Endodermal cell (in vitro differentiated cells): ENCODE measurements around the gene BRSK1. TPM values are rescaled to one million over a fixed set of nuclear protein-coding genes. Genes with fewer than 3 reads are reported as not detected.

ENCODE experiments used
- DNase-seq: peaks from one replicate; pipeline ENCODE4 v3.0.0-alpha.2; 2017
- H3K27ac ChIP-seq: 2 replicates; pipeline ENCODE4 v1.5.1; 2013; ENCODE audit warnings: mild to moderate bottlenecking, low read depth, low read length, moderate library complexity
- H3K27me3 ChIP-seq: 2 replicates; pipeline ENCODE4 v1.6.1; 2013; ENCODE audit warnings: mild to moderate bottlenecking, low read length, moderate library complexity; ENCODE audit not compliant: insufficient read depth, control insufficient read depth, poor library complexity, severe bottlenecking
- H3K36me3 ChIP-seq: 2 replicates; pipeline ENCODE4 v1.7.0; 2013; ENCODE audit warnings: mild to moderate bottlenecking, low read length, moderate library complexity; ENCODE audit not compliant: control insufficient read depth, insufficient read depth
- H3K4me1 ChIP-seq: one replicate; pipeline ENCODE4 v1.7.0; 2013; ENCODE audit warnings: low read length; ENCODE audit not compliant: control insufficient read depth, insufficient read depth
- H3K4me3 ChIP-seq: 2 replicates; pipeline ENCODE4 v1.5.1; 2013; ENCODE audit warnings: mild to moderate bottlenecking, low read length, moderate library complexity
- H3K9ac ChIP-seq: 2 replicates; pipeline ENCODE4 v1.6.1; 2013; ENCODE audit warnings: mild to moderate bottlenecking, low read length, moderate library complexity; ENCODE audit not compliant: poor library complexity, severe bottlenecking; ENCODE audit errors: extremely low read depth
- H3K9me3 ChIP-seq: 2 replicates; pipeline ENCODE4 v1.6.1; 2013; ENCODE audit warnings: mild to moderate bottlenecking, low read length, moderate library complexity; ENCODE audit not compliant: control insufficient read depth
- H3K27ac Mint-ChIP-seq: 2 replicates; pipeline ENCODE4 v1.8.0; 2020; ENCODE audit warnings: mixed read lengths
- H3K27me3 Mint-ChIP-seq: 2 replicates; pipeline ENCODE4 v1.8.0; 2021; ENCODE audit warnings: mild to moderate bottlenecking, mixed read lengths; ENCODE audit not compliant: insufficient read depth
- H3K36me3 Mint-ChIP-seq: 2 replicates; pipeline ENCODE4 v1.8.0; 2020; ENCODE audit warnings: low read depth, mixed read lengths
- H3K4me1 Mint-ChIP-seq: 2 replicates; pipeline ENCODE4 v1.8.0; 2020; ENCODE audit warnings: mixed read lengths
- H3K4me3 Mint-ChIP-seq: 2 replicates; pipeline ENCODE4 v1.8.0; 2020; ENCODE audit warnings: mild to moderate bottlenecking, moderate library complexity, mixed read lengths
- H3K9me3 Mint-ChIP-seq: 2 replicates; pipeline ENCODE4 v1.8.0; 2020; ENCODE audit warnings: mild to moderate bottlenecking, mixed read lengths
- CTCF ChIP-seq: fragments of 200-600 bp; sonication (generic); conservative IDR thresholded peaks from 2 replicates; pipeline ENCODE4 v1.5.0; 2021; ENCODE audit warnings: antibody characterized with exemption, mild to moderate bottlenecking
- WGBS, 2 experiments: methylation state at CpG; one replicate each; pipeline versions ENCODE4 v1.1.5 to v1.1.7; 2013; ENCODE audit warnings: missing lambda C conversion rate in 2 of 2, mixed read lengths in 1 of 2; ENCODE audit not compliant: insufficient coverage in 1 of 2, insufficient read length in 1 of 2; 5-methylcytosine and 5-hydroxymethylcytosine counted together
- total RNA-seq, 2 donors: library from RNA; stranded (reverse); fragmentation: NEBNext Ultra II Directional in 1 of 2; extraction: Animal tissue kit (Norgen Biotek cat#: 25700) in 1 of 2; gene quantifications; 2 replicates in 1 of 2; 3 replicates in 1 of 2; pipeline ENCODE4 v1.2.1, GENCODE V29; 2021

BRSK1 gene
- total RNA-seq, 2 donors from 2014 or later: 75.9 to 91.4 TPM

- no peak overlapping the region for H3K27ac ChIP-seq
- H3K9ac ChIP-seq: peak overlapping the region; percentile 74
- H3K4me3 ChIP-seq: peak overlapping the region; percentile 90
- Mint-ChIP-seq H3K27ac (peak overlapping the region; percentile 94), H3K4me1 (peaks cover 37% of the 10 kb centered on the region), H3K27me3 (no peaks in the 10 kb centered on the region), H3K4me3 (peak overlapping the region; percentile 98), H3K9me3 (no peaks in the 10 kb centered on the region), H3K36me3 (peaks cover 7% of the 10 kb centered on the region)
- H3K36me3 ChIP-seq: peaks cover 7% of the 10 kb centered on the region
- H3K9me3 ChIP-seq: no peaks in the 10 kb centered on the region
- 14 to 18% methylated on average over 48 to 51 of the region's 51 CpGs for WGBS, 2 experiments
- no peak for TF ChIP-seq CTCF
- H3K27me3 ChIP-seq: no peaks in the 10 kb centered on the region
- peak; percentile 68 for DNase-seq
- peaks cover 11% of the 10 kb centered on the region for H3K4me1 ChIP-seq
Measured at GRCh38 chr19:55257461-55258420, 26.1 kb upstream of the BRSK1 start.

GRCh38 chr19:55258476-55258827 lies 25.3 kb upstream of the BRSK1 start:
- no peaks in the 10 kb centered on the region for H3K27me3 Mint-ChIP-seq
- H3K27ac Mint-ChIP-seq: no peak overlapping the region
- H3K27me3 ChIP-seq: no peaks in the 10 kb centered on the region
- peak overlapping the region; percentile 84 for H3K9ac ChIP-seq
- H3K36me3 ChIP-seq: peaks cover 4% of the 10 kb centered on the region
- peak overlapping the region; percentile 71 for H3K27ac ChIP-seq
- H3K4me1 Mint-ChIP-seq: peaks cover 36% of the 10 kb centered on the region
- H3K4me3 ChIP-seq: peak overlapping the region; percentile 90
- H3K4me1 ChIP-seq: peaks cover 11% of the 10 kb centered on the region
- peaks cover 12% of the 10 kb centered on the region for H3K36me3 Mint-ChIP-seq
- H3K9me3 ChIP-seq: no peaks in the 10 kb centered on the region
- no peaks in the 10 kb centered on the region for H3K9me3 Mint-ChIP-seq
- DNase-seq: no peak
- H3K4me3 Mint-ChIP-seq: peak overlapping the region; percentile 98
- no peak for TF ChIP-seq CTCF
- 0% methylated on average over 32 to 53 of the region's 53 CpGs for WGBS, 2 experiments

GRCh38 chr19:55258828-55259539 lies 24.8 kb upstream of the BRSK1 start, which contains the start of gene PPP6R1:
PPP6R1 (minus strand) TSS chr19:55259017; CDS start chr19:55247103, 11,914 bp downstream.
- peak; percentile 99 for DNase-seq
- Histone ChIP-seq H3K9ac (peak within 1 kb of the TSS; percentile 84), H3K4me3 (peak within 1 kb of the TSS; percentile 90), H3K36me3 (peaks cover 4% of the 10 kb centered on the region), H3K27me3 (no peaks in the 10 kb centered on the region), H3K4me1 (peaks cover 11% of the 10 kb centered on the region), H3K27ac (peak within 1 kb of the TSS; percentile 89), H3K9me3 (no peaks in the 10 kb centered on the region)
- peak within 1 kb of the TSS; percentile 98 for H3K4me3 Mint-ChIP-seq
- H3K9me3 Mint-ChIP-seq: no peaks in the 10 kb centered on the region
- no peaks in the 10 kb centered on the region for H3K27me3 Mint-ChIP-seq
- H3K4me1 Mint-ChIP-seq: peaks cover 31% of the 10 kb centered on the region
- peaks cover 12% of the 10 kb centered on the region for H3K36me3 Mint-ChIP-seq
- 0% methylated on average over 41 to 75 of the region's 76 CpGs for WGBS, 2 experiments
- TF ChIP-seq CTCF: no peak
- H3K27ac Mint-ChIP-seq: peak within 1 kb of the TSS; percentile 97
